Activated T-cell treated with anti-CD3 and anti-CD28 coated beads, Interleukin-2, amount 50 U/mL, for 72 hours (primary cell): ENCODE measurements around the gene DHRS4L2. TPM values are rescaled to one million over a fixed set of nuclear protein-coding genes. Genes with fewer than 3 reads are reported as not detected.
A peak's percentile ranks its signal among the peaks of the same experiment; 100 is the strongest.
"Not testable (repeated sequence)": the region's sequence is repeated elsewhere in the genome, so short reads cannot be mapped to it uniquely, and the experiment has no call there.

Source experiments
- ATAC-seq, 2 donors: fragments of 150-1000 bp; cut with Tn5 transposase; replicated peaks in 1 of 2; 2 replicates each; pipeline ENCODE4 v1.10.0; 2021; ENCODE audit warnings: moderate library complexity in 2 of 2, mild to moderate bottlenecking in 1 of 2
- DNase-seq, 2 donors: peaks; one replicate each; pipeline ENCODE4 v3.0.0; 2021 to 2022; ENCODE audit warnings: mixed read lengths in 1 of 2
- H3K27ac Mint-ChIP-seq: one replicate; pipeline ENCODE4 v1.8.0; 2022; ENCODE audit warnings: mild to moderate bottlenecking, moderate library complexity, mixed read lengths
- H3K27me3 Mint-ChIP-seq: one replicate; pipeline ENCODE4 v1.8.0; 2022; ENCODE audit warnings: low read depth, mixed read lengths
- H3K36me3 Mint-ChIP-seq, 2 donors: one replicate each; pipeline ENCODE4 v1.8.0; 2022; ENCODE audit warnings: mixed read lengths in 2 of 2, mild to moderate bottlenecking in 1 of 2; ENCODE audit not compliant: insufficient read depth in 2 of 2
- H3K4me1 Mint-ChIP-seq: one replicate; pipeline ENCODE4 v1.8.0; 2022; ENCODE audit warnings: low read depth, mixed read lengths
- H3K4me3 Mint-ChIP-seq, 2 donors: one replicate each; pipeline ENCODE4 v1.8.0; 2022; ENCODE audit warnings: mild to moderate bottlenecking in 2 of 2, mixed read lengths in 2 of 2, moderate library complexity in 2 of 2
- H3K9me3 Mint-ChIP-seq, 2 donors: one replicate each; pipeline ENCODE4 v1.8.0; 2022; ENCODE audit warnings: mixed read lengths in 2 of 2
- total RNA-seq, 2 donors: library from RNA; stranded (reverse); gene quantifications; one replicate each; pipeline ENCODE4 v1.2.3, GENCODE V29; 2022

Gene DHRS4L2
- total RNA-seq, 2 donors from 2014 or later, result 24.7 to 27.2 TPM

GRCh38 chr14:23954965-23955364 lies 33.8 kb upstream of the DHRS4L2 start:
- Mint-ChIP-seq H3K4me3 (peak overlapping the region in 1 of 2 donors; percentile 95), H3K4me1 (peaks cover 22% of the 10 kb centered on the region)
- H3K9me3 Mint-ChIP-seq, ATAC-seq, DNase-seq, H3K27ac Mint-ChIP-seq, H3K27me3 Mint-ChIP-seq, H3K36me3 Mint-ChIP-seq: not testable (repeated sequence)

- H3K36me3 Mint-ChIP-seq, H3K27me3 Mint-ChIP-seq, DNase-seq, H3K4me3 Mint-ChIP-seq, H3K9me3 Mint-ChIP-seq, ATAC-seq, H3K27ac Mint-ChIP-seq: not testable (repeated sequence)
- H3K4me1 Mint-ChIP-seq, result peaks cover 22% of the 10 kb centered on the region
Measured at GRCh38 chr14:23955811-23956210, 32.9 kb upstream of the DHRS4L2 start.

- not testable (repeated sequence) for H3K27me3 Mint-ChIP-seq, H3K27ac Mint-ChIP-seq, H3K9me3 Mint-ChIP-seq, ATAC-seq, H3K4me3 Mint-ChIP-seq, DNase-seq, H3K36me3 Mint-ChIP-seq
- peaks cover 12% of the 10 kb centered on the region for H3K4me1 Mint-ChIP-seq
Measured at GRCh38 chr14:23957913-23958569, 30.7 kb upstream of the DHRS4L2 start.

GRCh38 chr14:23960899-23961298 lies 27.8 kb upstream of the DHRS4L2 start:
- H3K27me3 Mint-ChIP-seq, DNase-seq, H3K4me3 Mint-ChIP-seq, H3K9me3 Mint-ChIP-seq, H3K4me1 Mint-ChIP-seq, ATAC-seq, H3K27ac Mint-ChIP-seq, H3K36me3 Mint-ChIP-seq: not testable (repeated sequence)

- H3K27ac Mint-ChIP-seq, H3K27me3 Mint-ChIP-seq, H3K4me1 Mint-ChIP-seq, H3K4me3 Mint-ChIP-seq, H3K36me3 Mint-ChIP-seq, ATAC-seq, H3K9me3 Mint-ChIP-seq, DNase-seq: not testable (repeated sequence)
Measured at GRCh38 chr14:23961704-23962103, 27.0 kb upstream of the DHRS4L2 start.

- H3K9me3 Mint-ChIP-seq, result not testable (repeated sequence)
Measured at GRCh38 chr14:23969130-23969480, 19.6 kb upstream of the DHRS4L2 start.

GRCh38 chr14:23969481-23970282 lies 19.0 kb upstream of the DHRS4L2 start:
- peak overlapping the region; percentile 56 to 59 for H3K4me3 Mint-ChIP-seq
- not testable (repeated sequence) for H3K4me1 Mint-ChIP-seq, H3K36me3 Mint-ChIP-seq, H3K27me3 Mint-ChIP-seq, H3K9me3 Mint-ChIP-seq, H3K27ac Mint-ChIP-seq
- DNase-seq (peak; percentile 71 to 82), ATAC-seq (peak; percentile 95 to 96)

More at GRCh38 chr14:23969130-23969480, 19.6 kb upstream of the DHRS4L2 start:
- ATAC-seq, result peak in 1 of 2 donors; percentile 21
- DNase-seq, H3K36me3 Mint-ChIP-seq, H3K4me3 Mint-ChIP-seq, H3K27ac Mint-ChIP-seq, H3K4me1 Mint-ChIP-seq, H3K27me3 Mint-ChIP-seq: not testable (repeated sequence)

GRCh38 chr14:23970283-23970659 lies 18.5 kb upstream of the DHRS4L2 start:
- H3K36me3 Mint-ChIP-seq, DNase-seq, H3K9me3 Mint-ChIP-seq, H3K4me1 Mint-ChIP-seq, H3K27me3 Mint-ChIP-seq, H3K27ac Mint-ChIP-seq: not testable (repeated sequence)
- H3K4me3 Mint-ChIP-seq, result peak overlapping the region; percentile 56 to 59
- ATAC-seq, result peak; percentile 10 to 14

GRCh38 chr14:23973178-23973577 lies 15.6 kb upstream of the DHRS4L2 start:
- H3K4me3 Mint-ChIP-seq, H3K27me3 Mint-ChIP-seq, ATAC-seq, DNase-seq, H3K4me1 Mint-ChIP-seq, H3K27ac Mint-ChIP-seq, H3K9me3 Mint-ChIP-seq: not testable (repeated sequence)
- H3K36me3 Mint-ChIP-seq, result peaks cover 4 to 13% of the 10 kb centered on the region in 2 donors

GRCh38 chr14:23974041-23974440 lies 14.7 kb upstream of the DHRS4L2 start:
- DNase-seq, H3K9me3 Mint-ChIP-seq, H3K27me3 Mint-ChIP-seq, H3K27ac Mint-ChIP-seq, H3K4me1 Mint-ChIP-seq, ATAC-seq, H3K4me3 Mint-ChIP-seq: not testable (repeated sequence)
- H3K36me3 Mint-ChIP-seq, result peaks cover 4 to 13% of the 10 kb centered on the region in 2 donors

GRCh38 chr14:23977208-23977607 lies 11.5 kb upstream of the DHRS4L2 start:
- peak in 1 of 2 donors; percentile 32 for ATAC-seq
- H3K36me3 Mint-ChIP-seq, result peaks cover 4 to 13% of the 10 kb centered on the region in 2 donors
- H3K4me1 Mint-ChIP-seq, H3K27ac Mint-ChIP-seq, H3K9me3 Mint-ChIP-seq, H3K27me3 Mint-ChIP-seq, DNase-seq, H3K4me3 Mint-ChIP-seq: not testable (repeated sequence)

GRCh38 chr14:23981951-23982813 lies 6.5 kb upstream of the DHRS4L2 start:
- DNase-seq, H3K4me3 Mint-ChIP-seq, H3K36me3 Mint-ChIP-seq, ATAC-seq, H3K27ac Mint-ChIP-seq, H3K9me3 Mint-ChIP-seq, H3K27me3 Mint-ChIP-seq: not testable (repeated sequence)
- H3K4me1 Mint-ChIP-seq, result peaks cover 10% of the 10 kb centered on the region
